HEK293T (cell line): ENCODE results near the gene GABRB3.

Source experiments
- ELF4 ChIP-seq: fragments of 450-650 bp; IDR thresholded peaks from 2 replicates; pipeline ENCODE4 v1.6.1; 2017; ENCODE audit warnings: antibody characterized with exemption
- FOXK2 ChIP-seq: fragments of 450-650 bp; IDR thresholded peaks from 2 replicates; pipeline ENCODE4 v1.6.1; 2016; ENCODE audit warnings: mild to moderate bottlenecking
- HDGF ChIP-seq: fragments of 450-650 bp; IDR thresholded peaks from 2 replicates; pipeline ENCODE4 v1.6.1; 2017; ENCODE audit warnings: antibody characterized with exemption, borderline replicate concordance
- L3MBTL2 ChIP-seq: fragments of 450-650 bp; conservative IDR thresholded peaks from 2 replicates; pipeline ENCODE4 v1.6.1; 2016; ENCODE audit warnings: mild to moderate bottlenecking
- LEF1 ChIP-seq: fragments of 450-650 bp; IDR thresholded peaks from 2 replicates; pipeline ENCODE4 v1.6.1; 2017; ENCODE audit warnings: mild to moderate bottlenecking, borderline replicate concordance
- NFRKB ChIP-seq: fragments of 450-650 bp; IDR thresholded peaks from 2 replicates; pipeline ENCODE4 v1.6.1; 2016; ENCODE audit warnings: mild to moderate bottlenecking, moderate library complexity
- PKNOX1 ChIP-seq: fragments of 450-650 bp; IDR thresholded peaks from 2 replicates; pipeline ENCODE4 v1.6.1; 2016
- SP1 ChIP-seq: fragments of 450-650 bp; IDR thresholded peaks from 2 replicates; pipeline ENCODE4 v1.6.1; 2017
- SUZ12 ChIP-seq: fragments of 450-650 bp; IDR thresholded peaks from 2 replicates; pipeline ENCODE4 v1.6.1; 2016; ENCODE audit warnings: mild to moderate bottlenecking
- TARDBP ChIP-seq: fragments of 450-650 bp; IDR thresholded peaks from 2 replicates; pipeline ENCODE4 v1.6.1; 2016

GRCh38 chr15:26781816-26782215, 8.9 kb upstream of the GABRB3 start:
- no peak for TF ChIP-seq NFRKB
- TF ChIP-seq SUZ12 = no peak
- TF ChIP-seq ELF4 = no peak
- no peak for TF ChIP-seq HDGF
- TF ChIP-seq FOXK2 = no peak
- TF ChIP-seq PKNOX1 = no peak
- TF ChIP-seq L3MBTL2 = no peak
- TF ChIP-seq LEF1 = no peak
- TF ChIP-seq SP1 = no peak
- TF ChIP-seq TARDBP = no peak
